IPS-11a (cell line): ENCODE results near the gene RHOC.
"Not testable (repeated sequence)": the region's sequence is repeated elsewhere in the genome, so short reads cannot be mapped to it uniquely, and the experiment has no call there.

Experiments
- H3K4me3 ChIP-seq: one replicate; pipeline ENCODE4 v1.5.1; 2013; ENCODE audit warnings: low read depth, low read length, control low read depth

The RHOC gene

GRCh38 chr1:112706505-112707220 is at the start of gene RHOC:
TSS of gene RHOC (minus strand) at chr1:112707127. CDS start at chr1:112703799, 3,328 bp downstream.
- peak within 1 kb of the TSS; percentile 68 for H3K4me3 ChIP-seq

DNA sequence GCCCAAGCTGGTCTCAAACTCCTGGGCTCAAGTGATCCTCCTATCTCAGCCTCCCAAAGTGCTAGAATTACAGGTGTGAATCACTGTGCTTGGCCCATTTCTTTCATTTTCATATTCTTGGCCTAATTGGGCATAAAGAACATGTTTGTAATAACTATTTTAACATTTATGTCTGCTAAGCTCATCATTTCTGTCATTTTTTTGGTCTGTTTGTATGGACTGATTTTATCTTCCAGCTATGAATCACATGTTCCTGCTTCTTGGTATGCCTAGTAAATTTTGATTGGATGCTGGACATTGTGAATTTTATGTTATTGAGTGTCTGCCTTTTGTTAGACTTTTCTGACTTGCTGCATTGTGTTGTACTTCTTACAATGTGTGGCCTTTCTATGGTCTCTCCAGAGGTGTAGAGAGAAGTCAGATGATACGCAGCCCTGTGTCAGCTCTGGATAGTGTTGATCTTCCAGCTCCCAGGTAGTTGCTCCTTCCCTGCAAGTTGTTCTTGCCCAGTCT is 47.2 kb upstream of the RHOC start:
- H3K4me3 ChIP-seq: no peak overlapping the region

DNA sequence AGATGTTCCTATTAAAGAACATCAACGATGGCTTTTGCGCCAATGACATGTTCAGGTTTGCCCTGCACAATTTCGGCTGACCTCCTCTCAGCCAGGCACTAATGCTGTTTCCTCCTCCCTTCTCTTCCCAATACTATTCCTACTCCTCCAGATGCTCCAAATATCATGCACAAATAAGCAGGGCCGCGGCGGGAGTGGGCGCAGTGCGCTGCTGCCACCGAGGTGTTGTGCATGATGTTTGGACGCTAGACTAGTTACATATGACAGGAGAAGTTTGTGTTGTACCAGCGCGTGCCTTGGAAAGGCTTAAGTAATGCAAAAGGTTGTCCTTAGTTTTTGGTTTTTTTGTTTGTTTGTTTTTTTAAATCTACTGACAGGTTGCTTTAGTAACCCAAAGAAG is 41.5 kb upstream of the RHOC start:
- no peak overlapping the region for H3K4me3 ChIP-seq

DNA sequence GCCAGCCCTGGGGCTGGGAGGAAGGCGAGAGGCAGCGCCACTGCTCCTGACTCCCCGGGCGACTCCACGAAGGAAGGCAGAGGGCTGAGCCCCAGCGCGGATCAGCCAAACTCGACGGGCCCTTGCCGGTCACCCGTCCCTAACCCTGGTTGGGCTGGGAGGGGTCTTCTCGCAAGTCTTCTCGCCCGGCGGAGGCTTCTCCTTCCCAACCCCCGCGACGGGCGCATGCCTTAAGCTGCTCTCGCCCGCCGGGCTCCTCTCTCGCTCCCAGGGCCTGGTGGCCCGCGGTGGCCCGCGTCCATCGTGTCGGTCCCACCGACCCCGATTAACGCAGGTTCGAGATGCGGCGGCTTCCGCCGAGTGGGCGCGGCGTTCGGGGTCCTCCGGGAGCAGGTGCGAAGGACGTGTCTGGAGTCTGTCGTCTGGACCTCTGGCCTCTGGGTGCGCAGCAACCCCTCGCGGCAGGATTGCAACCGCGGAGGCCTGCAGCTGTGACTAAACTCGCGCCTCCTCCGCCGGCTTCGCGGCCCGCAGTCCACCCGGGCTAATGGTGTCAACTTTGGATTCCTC is 37.2 kb upstream of the RHOC start:
- H3K4me3 ChIP-seq: peak overlapping the region; percentile 27

- H3K4me3 ChIP-seq: peak overlapping the region; percentile 27
These were observed 36.5 kb upstream of the RHOC start for GRCh38 chr1:112743174-112744008.

- no peak overlapping the region for H3K4me3 ChIP-seq
These were observed 30.6 kb upstream of the RHOC start for GRCh38 chr1:112737573-112737972.

GRCh38 chr1:112735752-112736151 is 28.8 kb upstream of the RHOC start:
- H3K4me3 ChIP-seq: no peak overlapping the region

- no peak overlapping the region for H3K4me3 ChIP-seq
These were observed 24.5 kb upstream of the RHOC start for GRCh38 chr1:112731451-112731850.

DNA sequence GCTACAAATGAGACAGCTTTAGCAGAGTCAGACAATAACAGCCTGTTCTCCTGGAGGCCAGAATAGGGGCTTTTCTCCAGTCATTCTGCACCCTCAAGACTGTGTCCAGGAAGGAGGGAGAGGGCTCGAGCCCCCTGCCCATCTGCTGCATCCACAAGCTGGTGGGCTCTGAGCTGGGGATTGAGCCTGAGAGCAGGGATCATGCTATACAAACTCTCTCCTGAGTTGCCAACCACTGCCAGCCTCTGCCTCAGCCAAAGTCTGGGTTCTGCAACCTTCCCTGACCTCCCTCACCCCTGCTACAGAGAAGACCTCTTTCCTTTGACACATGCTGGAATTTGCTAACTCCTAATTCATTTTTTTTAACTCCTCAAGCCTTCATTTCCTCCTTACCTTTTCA is 23.0 kb upstream of the RHOC start:
- no peak overlapping the region for H3K4me3 ChIP-seq

DNA sequence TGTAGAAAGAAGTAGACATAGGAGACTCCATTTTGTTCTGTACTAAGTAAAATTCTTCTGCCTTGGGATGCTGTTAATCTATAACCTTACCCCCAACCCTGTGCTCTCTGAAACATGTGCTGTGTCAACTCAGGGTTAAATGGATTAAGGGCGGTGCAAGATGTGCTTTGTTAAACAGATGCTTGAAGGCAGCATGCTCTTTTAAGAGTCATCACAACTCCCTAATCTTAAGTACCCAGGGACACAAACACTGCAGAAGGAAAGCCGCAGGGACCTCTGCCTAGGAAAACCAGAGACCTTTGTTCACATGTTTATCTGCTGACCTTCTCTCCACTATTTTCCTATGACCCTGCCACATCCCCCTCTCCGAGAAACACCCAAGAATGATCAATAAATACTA is 22.1 kb upstream of the RHOC start:
- H3K4me3 ChIP-seq: not testable (repeated sequence)

- H3K4me3 ChIP-seq: not testable (repeated sequence)
These were observed 21.5 kb upstream of the RHOC start for GRCh38 chr1:112728306-112728971.

DNA sequence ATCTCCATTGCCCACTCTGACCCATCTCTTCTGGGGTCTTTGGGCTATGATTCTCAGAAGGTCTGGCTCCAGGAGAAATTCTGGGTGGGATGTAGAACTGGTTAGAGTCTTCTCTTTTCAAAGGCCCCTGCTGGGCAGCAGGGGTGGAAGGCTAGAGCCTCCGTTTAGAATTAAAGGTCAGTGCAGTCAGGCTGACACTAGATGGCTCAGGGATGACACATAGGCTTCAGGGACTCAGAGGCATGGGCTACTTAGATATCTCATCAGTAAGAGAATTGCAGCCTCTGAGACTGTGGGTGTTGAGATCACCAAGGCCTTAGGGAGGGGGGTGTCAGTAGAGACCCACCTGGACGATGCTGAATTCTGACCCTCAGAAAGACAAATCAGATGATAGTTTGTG is 20.8 kb upstream of the RHOC start:
- no peak overlapping the region for H3K4me3 ChIP-seq

- H3K4me3 ChIP-seq: not testable (repeated sequence)
These were observed 17.3 kb upstream of the RHOC start for GRCh38 chr1:112724240-112724639.

GRCh38 chr1:112723511-112723839 is 16.5 kb upstream of the RHOC start:
- no peak overlapping the region for H3K4me3 ChIP-seq

GRCh38 chr1:112722601-112723510 is 15.9 kb upstream of the RHOC start:
- H3K4me3 ChIP-seq: no peak overlapping the region

GRCh38 chr1:112721966-112722524 is 15.1 kb upstream of the RHOC start:
- H3K4me3 ChIP-seq: no peak overlapping the region

DNA sequence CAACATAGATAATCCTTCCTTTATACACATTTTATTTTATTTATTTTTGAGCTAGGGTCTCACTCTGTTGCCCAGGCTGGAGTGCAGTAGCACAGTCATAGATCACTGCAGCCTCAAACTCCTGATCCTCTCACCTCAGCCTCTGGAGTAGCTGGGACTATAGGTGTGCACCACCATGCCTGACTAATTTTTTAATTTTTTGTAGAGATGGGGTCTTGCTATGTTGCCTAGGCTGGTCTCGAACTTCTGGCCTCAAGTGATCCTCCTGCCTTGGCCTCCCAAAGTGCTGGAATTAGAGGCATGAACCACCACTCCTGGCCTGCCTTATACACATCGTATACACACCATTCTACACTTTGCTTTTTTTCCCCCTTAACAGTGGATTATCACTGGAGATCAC is 14.4 kb upstream of the RHOC start:
- H3K4me3 ChIP-seq: not testable (repeated sequence)

GRCh38 chr1:112720800-112721199 is 13.9 kb upstream of the RHOC start:
- no peak overlapping the region for H3K4me3 ChIP-seq

DNA sequence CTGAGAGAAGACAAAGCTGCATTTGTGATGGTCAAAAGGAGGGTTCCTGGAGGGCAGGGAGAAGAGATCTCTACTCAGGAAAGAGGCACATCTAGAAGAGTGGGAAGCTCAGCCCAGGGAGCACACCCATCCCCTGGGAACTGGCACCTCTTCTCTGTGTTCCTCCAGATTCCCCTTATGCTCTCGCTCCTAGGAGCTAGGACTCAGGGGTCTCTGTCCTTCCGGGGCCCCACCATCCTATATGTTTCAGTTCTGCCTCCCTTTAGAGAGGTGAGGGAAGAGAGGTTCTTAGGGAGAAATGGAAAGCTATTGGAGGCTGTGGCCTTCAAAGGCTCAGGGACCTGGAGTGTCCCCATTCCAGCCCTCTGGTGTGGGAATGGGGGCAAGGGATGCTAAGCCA is 12.8 kb upstream of the RHOC start:
- H3K4me3 ChIP-seq: no peak overlapping the region
